Fibroblast of the conjunctiva (primary cell): Measurements from ENCODE around the gene CEP164.
"Not testable (repeated sequence)": the region's sequence is repeated elsewhere in the genome, so short reads cannot be mapped to it uniquely, and the experiment has no call there.

ENCODE experiments used
- DNase-seq: peaks from one replicate; pipeline ENCODE4 v3.0.0-alpha.2; 2010; ENCODE audit warnings: low read depth

CEP164 gene

DNA sequence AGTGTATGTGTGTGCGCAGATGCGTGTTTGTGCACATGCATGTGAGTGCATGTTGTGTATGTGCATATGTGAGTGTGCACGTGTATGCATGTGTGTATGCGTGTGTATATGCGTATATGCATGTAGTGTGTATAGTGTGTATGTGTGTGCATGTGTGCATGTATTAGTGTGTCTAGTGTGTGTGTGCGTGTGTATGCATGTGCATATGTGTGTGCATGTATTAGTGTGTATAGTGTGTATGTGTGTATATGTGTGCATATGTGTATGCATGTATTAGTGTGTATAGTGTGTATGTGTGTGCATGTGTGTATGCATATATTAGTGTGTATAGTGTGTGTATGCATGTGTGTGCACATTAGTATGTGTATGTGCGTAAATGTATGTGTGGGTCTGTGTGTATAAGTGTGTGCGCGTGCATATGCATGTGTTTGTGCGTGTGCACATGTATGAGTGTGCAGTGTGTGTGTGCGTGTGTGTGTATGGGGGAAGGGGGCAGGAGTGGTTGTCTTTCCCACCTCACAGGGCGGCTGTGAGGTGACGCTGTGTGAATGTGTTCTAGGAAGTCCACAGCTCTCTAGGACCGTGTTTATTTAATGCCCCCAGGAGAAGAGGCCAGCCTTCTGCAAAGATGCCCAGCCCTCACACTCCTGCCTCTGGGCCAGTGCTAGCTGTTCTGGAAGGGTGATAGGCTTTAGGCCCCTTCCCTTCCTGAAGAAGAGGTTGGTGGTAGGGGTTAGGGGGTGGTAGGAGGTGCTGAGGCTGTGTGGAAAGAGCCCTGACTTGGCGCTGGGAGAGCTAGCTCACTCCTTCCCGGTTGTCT lies 114.6 kb downstream of the CEP164 start:
- DNase-seq: no peak

DNA sequence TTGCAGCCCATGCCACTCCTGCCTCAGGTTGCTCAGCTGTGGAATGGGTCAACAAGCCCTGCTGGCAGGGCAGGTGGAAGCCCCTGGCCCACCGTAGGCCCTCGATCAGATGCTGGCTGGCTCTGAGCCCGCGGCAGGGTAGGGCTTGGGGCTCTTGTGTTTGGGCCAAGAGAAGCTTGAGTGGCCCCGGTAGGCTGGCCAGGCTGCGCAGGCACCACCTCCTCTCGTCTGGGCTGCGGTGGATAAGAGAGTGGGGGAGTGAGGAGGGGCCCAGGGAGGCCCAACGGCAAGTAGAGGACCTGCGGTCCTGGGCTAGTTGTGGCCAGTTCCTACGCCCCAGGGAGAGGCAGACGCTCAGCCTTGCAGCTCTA lies 115.2 kb downstream of the CEP164 start:
- no peak for DNase-seq

DNA sequence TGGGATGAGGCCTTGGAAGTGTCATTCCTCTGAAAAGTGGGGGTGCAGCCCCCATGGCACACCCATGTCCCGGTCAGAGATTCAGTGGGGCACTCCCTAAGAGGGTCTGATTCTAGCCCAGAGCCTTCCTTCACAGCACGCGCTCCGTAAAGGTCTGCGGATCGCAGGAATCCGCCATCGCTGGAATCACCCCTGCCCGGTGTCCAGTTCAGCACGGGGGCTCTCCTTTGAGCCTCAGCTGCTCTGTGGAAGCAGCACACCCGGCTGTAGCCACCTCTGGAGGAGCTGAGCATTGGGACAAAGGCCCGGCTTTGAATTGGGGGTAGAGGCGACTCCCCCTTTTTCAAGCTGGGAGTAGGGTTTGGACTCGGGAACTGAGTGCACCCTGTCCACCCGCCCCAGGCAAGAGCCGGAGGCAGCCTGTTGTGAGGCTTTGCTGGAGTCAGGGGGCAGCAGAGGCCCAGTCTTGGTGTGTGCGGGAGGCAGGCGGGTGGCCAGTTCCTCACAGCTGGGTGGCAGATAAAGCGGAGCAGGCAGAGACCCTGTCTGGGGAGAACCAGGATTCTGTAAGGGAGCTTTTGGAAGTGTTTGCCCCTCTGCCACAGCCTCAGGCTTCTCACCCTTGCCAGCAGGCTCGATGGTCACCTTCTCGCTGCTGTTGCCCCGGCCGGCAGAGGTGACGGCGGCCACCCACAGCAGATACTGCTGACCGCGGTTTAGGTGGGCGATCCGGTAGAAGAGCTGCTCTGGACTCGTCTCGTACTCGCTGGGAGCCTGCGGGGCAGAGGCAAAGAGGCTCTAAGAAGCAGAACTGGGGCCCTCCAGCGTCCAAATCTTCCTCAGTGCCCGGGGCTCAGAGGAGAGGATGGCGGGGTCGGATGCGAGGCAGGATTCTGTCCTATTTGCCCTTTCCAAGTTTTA lies 115.9 kb downstream of the CEP164 start:
- no peak for DNase-seq

DNA sequence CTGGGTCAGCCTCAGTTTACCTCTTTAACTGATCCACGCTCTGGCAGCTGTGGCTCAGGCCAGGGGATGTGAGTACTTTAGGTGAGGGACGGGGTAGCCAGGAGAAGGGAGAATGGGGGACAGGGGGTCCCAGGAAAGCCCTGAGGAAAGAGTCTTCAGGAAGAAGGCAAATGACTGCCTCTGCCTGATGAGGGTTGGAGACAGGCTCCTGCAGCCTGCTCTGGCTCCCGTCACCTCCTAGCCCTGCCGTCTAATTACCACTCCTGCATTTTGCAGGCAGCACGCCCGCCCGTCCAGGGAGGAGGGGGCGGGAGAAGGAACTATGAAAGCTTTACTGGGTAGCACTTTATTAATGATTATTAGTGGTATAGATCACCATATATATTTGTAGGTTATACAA lies 116.6 kb downstream of the CEP164 start:
- no peak for DNase-seq

GRCh38 chr11:117444711-117445658 lies 117.3 kb downstream of the CEP164 start:
- DNase-seq: no peak

DNA sequence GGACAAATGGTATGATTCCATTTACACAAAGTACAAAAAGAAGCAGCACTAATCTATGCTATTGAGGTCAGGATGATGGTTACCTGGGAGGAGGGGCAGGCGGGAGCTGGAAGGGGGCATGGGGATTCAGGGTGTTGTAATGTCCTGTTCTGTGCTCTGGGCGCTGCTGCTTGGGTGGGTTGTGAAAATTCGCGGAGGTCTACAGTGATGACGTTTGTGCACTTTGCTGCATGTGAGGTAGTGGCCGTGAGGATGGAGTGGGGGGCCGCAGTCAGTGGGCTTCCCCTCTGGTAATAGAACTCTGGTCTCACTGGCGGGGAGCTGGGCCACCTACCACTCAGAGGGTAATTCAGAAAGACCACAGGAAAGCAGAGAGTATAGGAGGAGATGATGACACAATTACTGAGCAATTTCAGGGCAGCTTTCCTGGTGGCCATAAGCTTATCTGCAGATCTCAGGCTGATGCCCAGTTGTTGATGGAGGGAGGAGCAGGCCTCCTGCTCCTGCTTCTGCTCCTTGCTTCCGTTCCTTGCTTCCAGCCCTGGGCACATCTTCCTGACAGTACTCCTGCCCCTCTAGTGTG lies 121.5 kb downstream of the CEP164 start:
- DNase-seq: no peak

GRCh38 chr11:117453886-117454563 lies 126.4 kb downstream of the CEP164 start:
- DNase-seq: no peak

GRCh38 chr11:117454564-117454917 lies 126.9 kb downstream of the CEP164 start:
- no peak for DNase-seq

- no peak for DNase-seq
Measured at GRCh38 chr11:117456027-117456720, 128.5 kb downstream of the CEP164 start.

DNA sequence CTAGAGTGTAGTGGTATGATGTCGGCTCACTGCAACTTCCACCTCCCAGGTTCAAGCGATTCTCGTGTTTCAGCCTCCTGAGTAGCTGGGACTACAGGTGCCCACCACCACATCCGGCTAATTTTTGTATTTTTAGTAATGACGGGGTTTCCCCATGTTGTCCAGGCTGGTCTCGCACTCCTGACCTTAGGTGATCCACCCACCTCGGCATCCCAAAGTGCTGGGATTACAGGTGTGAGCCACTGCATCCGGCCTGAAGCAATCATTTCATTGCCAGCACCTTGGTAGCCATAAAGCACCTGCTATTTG lies 129.0 kb downstream of the CEP164 start:
- not testable (repeated sequence) for DNase-seq

DNA sequence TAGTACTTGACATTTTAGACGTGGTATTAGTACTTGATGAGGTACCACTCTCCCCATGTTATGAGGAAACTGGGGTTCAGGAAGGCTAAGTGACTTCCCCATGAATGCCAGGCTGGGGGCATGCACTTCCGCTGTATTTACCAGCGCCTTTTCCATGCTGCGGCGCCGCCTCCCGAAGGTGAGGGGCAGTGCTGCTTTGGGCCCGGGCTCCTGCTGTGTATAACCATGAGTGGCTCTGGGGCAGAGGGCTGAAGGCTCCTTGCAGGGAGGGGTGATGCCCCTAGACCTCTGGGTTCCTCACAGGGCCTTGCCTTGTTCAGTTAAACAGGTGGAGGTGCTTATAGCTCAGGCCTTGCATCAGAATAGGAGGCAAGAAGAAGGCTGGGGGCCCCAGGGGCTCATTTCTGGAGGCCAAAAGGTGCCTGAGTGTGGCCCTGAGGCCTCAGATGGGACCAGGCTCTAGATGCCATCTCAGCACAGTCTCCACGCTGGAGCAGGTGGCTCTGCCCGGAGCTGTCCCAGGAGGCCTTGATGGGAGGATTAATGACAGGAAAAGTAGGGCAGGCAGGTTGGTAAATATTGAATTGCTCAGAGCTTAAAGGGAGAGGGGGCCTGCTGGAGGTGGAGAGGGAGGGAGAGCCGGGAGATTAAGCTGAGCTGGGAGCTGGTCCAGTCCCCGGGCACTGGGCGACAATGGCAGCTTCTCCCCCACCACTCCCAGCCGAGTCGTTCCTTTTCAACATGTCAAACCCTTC lies 129.6 kb downstream of the CEP164 start:
- DNase-seq: no peak

- DNase-seq: no peak
Measured at GRCh38 chr11:117457835-117458234, 130.2 kb downstream of the CEP164 start.

DNA sequence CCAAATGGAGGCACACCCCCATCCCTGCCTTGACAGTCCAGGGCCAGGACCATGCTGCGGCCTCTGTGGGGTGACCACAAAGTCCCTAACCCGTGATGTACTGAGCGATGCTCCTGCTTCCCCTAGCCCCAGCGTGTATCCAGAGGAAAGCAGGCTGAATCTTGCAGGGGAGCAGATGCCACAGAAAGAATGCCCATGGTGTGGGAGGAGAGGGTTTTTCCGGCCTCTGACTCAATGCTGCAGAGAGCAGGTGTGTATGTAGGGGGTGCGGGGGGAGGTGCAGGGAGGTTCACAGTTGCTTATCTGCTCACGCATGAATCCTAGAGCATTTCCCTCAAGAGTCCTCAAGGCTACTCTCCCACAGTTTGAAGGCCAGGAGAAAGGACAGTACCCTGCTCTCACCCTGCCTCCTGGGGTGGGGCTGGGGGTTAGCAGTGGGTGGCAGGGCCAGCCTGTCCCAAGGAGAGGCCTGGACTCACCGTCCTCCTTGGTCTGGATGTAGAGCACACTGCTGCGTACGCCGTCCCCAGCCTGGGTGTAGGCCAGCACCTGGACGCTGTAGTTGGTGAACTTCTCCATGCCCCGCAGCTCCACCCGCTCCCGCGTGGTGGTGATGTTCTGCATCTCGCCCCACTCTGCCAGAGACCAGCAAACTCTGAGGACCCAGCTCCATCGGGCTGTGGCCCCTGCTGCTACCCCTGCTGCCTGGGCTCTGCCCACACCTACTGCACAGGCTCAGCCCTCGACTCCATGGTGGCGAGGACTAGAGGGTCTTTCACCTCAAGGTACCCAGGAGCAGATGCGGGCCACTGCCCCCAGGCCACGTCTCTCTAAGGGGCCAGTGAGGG lies 130.8 kb downstream of the CEP164 start:
- no peak for DNase-seq

DNA sequence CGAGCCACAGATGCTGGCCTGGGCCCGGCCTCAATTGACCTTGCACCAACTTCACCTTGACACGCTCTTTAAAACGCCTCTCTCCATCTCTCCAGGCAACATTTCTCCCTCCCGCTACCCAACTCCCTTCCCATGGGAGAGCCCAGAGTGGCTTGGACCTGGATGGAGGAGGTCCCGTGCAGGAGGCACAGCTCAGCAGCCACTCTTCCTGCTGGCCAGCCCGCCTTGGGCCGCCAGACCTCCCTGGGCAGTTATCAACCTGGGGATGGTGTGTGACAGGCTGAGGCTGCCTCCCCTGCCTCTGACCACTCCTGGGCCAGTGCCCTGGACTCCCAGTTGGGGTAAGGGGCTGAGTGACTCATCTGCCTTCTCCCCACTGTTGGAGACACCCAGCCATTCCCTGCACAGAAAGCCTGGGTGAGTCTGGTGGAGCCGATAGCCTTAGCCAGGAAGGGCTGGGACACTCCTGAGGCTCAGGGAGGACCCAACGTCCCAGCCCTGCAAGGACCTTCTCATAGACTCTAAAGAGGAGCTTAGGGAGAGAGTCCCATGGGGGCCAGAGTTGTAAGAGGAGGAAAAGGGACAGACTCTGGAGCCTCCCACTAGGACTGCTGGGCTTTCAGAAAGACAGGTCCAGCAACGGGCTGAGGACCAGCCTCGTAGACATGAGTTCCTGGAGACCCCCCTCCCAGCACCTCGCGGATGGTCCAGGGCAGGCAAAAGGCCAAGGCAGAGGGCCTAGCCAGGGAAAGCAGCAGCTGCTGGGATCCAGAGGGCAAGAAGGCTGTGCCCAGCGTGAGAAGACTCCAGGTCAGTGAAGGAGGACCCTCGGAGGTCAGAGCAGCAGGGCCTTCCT lies 131.7 kb downstream of the CEP164 start:
- DNase-seq: no peak

- no peak for DNase-seq
Measured at GRCh38 chr11:117459979-117460300, 132.3 kb downstream of the CEP164 start.

DNA sequence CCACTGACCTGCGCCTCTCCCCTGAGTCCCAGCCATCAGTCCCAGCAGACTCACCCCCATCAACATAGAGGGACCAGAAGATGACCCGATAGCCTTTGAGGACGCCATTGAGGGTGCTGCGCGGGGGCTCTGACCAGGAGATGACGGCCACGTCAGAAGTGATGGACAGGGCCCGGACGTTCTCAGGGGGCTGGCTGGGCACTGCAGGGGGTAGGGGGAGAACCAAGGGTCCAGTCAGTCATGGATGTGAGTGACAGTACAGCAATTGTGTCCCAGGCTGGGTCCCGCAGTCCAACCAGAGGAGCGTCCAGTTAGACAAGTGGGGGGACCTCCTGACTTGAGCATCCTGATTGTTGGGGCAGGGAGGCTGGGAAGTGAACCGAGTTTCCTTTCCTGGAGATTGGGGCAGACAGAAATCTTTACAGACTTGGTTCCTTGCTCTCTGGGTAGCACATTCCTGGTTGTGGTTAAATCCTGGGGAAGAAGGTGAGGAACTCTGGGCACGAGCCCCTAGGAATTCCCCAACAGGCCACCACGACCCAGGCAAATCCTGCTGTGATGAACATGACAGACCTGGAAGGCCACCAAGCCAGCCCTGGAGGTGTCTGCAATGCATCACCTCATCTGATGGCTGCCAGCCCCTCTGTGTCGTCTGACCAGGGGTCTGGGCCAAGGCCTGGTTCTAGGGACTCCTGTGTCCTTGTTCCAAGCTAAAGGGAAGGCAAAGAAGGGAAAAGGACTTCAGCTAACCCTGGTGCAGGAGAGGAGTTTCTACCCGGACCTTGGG lies 133.9 kb downstream of the CEP164 start:
- no peak for DNase-seq

DNA sequence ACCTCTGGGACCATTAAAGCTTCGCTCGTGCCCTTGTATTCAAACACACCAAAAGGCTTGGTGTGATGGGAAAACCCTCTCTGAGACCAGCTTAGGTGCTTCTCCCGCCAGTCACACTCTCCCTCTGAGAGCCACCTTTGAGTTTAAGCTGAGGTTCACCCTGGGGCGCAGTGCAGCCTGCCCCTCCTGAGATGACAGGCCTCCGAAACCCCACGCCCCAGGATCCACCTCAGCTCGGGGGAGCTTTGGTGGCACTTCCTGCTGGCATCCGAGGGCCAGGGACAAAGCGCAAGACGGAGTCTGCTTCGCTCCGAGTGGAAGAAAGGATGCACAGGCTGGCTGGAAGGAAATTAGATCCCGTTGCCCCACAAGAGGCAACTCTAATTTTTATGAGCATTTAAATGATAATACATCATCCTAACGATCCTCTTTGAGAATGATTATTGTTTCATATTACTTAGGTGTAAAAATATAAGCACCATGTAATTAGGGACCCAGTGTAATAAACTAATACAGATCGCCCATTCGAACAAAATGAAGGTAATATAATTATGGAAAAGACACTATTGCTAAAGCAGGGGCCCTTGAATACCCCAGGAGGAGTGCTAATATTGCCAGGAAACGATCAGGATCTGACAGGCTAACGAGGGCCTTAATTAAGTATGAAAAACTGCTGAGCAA lies 134.7 kb downstream of the CEP164 start:
- no peak for DNase-seq
